Measurements from ENCODE around the gene PHOX2B.
A peak's percentile ranks its signal among the peaks of the same experiment; 100 is the strongest.

Gene PHOX2B

DNA sequence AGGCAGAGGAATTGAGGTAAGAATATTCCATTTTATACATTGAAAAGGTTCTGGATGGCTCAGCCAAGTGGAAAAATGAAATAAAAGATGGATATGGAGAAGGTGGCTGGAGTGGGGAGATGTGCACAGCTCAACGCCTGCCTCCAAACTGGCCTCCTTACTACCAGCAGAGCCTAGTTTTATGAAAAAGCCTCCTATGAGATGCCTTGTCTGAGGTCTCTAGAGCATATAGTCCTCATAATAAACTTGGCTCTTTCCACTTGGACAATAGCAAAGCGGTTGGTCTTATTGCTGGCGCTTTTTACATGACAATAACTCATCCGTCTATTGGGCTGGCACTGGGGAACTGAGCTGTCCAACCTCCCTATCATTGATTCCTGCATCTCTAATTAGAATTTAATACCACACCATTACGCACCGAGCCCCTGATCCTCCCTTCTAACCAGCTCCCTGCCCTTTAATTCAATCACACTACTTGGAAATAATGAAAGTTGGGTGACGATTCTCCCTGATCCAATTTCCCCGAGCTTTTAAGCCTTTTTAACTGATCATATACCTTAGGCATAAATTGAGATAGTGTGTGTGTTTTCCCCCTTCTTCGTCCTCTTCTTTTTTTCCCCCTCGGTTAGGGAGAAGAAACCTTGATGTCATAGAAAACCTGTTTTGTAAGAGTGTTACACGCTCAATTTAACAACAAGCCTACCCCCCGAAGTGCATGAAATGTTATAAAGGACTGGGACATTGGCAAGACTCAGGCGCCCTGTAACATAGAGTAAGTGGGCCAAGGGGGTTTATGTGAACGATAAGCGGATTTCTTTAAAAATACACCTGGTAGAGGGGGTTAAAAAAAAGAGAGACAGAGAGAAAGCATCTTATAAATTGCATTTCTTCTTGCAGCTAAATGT lies at the start of gene PHOX2B:
Gene PHOX2B (minus strand): TSS at position 155 of the 905 bp plus-strand sequence. CDS start 115 bp downstream, at position 40.
- no peak for DNase-seq

DNA sequence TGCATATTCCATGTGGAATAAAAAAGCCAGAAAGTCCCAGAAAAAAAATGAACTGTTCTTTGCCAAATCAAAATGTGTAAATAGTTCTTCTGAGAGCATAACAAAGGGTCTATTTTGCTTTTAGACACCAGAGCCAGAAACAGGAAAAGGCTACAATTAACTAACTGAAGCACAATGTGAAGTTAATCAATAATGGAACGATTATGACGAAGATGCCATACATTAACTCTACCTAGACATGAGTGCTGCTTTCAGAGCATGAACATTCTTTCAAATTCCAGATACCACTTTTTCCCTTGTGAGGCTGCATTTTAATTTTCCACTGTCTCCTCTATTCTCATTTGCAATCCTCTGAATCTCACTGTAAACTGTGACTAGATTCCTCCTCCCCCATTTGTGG lies 48.7 kb upstream of the PHOX2B start:
- no peak for DNase-seq

DNA sequence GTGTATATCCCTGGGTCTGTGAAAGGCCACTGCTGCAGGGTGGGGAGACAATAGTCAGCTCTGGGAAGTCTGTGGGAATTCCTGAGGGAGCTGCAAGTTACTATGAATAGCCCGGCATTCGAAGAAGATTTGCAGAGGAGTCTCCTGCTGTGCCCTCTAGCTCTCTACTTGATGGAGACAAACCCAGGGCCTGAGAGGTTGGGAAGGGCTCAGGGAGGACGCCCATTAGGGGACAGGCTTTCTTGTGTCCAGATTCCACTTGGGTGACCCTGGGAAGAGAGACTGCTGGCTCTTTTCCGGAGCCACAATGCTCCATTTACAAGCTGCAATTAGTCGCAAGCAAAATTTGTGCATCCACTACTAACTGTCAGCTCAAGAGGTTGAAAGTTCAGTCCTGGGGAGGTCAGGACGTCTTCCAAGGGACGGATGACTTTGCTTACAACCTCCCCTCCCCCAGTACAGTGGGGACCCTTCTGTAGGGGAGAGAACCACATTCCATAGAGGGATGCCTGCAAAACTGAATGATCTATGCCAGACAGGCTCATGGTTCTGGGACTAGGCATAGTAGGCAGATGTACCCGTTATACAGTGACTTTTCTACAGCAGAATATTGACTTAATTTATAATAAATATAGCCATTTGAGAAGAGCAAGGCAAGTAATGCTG lies 48.2 kb upstream of the PHOX2B start:
- DNase-seq = peak; percentile 29

DNA sequence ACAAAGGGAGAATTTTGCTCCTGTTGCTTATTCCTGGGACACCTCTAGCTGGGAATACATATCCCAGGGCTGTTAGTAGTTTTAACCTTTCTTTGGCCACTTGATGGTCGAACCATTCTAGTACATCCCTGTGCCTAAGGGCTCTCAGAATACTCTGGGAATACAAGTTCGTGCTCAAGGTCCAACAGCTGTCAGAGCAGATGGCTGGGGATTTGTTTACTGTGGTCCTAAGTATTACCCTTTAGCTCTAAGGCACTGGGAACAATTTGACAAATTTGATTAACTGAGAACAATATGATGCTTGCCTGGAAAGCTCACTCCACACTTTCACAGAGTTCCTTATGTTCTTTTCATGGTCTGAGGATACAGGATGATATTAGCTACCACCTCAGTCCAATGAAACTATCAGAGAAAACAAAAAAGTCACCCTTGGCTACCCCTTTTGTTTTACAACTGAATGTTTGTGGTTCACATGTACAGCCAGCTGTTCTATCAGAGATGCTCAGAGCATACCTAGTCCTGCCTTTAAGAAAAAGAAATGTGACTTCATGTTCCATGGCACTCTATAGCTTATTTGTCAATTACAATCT lies 47.4 kb upstream of the PHOX2B start:
- DNase-seq = no peak

DNA sequence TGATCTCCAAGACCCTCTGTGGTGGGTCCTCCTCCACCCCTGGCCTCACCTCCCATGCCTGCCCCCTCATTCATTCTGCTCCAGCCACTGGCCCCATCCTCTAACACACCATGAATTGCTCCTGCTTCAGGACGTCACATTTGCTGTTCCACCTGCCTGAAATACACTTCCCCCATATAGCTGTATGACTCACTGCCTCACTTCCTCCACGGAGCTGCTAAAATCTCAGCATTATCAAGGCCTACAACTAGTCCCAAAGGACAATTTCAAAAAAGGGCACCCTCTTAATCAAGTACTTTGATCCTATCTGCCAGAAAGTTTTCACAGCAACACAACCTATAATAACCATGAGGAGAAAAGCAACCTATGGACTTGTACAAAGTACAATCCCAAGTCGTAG lies 43.6 kb upstream of the PHOX2B start:
- no peak for DNase-seq

DNA sequence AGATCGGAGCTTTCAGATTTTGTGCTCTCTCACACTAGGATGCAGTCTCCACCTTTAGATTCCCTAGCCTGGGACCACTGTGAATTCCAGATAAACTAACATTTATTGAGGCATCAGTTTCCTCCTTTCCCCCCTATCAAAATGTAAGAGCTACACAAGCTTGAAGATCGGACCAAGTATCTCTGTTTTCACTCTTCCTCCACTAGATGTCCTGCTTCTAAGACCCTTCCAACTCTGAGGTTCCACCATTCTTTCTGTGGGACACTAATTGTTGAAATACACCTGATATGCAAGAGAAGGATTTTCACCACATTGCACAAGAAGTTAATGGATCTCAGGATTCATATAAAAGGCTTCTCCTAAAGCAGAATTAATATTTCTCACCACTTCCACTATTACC lies 43.0 kb upstream of the PHOX2B start:
- DNase-seq = no peak

DNA sequence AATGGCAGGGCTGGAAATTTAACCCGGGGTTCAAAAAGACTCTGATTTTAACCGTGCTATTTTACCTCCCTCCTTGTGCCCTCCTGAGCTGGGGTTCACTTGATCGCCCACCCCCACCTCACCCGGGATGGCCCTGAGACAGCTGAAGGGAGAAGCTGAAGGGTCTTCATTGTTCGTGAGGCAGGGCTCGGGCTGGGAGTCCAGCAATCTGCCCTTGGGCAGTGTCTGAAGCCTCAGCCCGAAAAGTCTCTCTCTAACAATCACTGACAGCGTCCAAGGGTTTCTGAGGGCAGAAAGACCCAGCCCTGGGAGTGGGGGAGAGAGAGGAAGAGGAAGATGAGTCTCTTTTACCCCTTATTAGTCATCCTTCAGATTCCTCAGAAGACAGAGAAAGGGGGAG lies 39.4 kb upstream of the PHOX2B start:
- DNase-seq = no peak

DNA sequence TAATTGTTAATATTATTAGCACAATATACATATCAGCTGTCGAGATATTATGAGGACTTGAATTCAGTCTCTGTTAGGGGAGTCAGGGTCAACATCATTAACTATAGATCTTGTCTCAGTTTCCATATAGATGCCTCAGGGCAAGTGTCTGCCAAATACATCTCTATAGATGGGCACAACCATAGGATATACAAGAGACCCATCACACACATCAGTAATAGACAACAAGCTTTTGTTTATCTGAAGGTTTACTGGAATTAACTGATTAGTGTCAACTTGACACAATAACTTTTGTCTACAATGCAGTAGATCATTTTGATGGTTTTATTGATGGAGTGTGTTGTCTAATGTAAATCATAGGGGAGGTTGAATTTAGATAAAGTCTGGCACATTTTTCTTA lies 37.1 kb upstream of the PHOX2B start:
- DNase-seq = no peak

DNA sequence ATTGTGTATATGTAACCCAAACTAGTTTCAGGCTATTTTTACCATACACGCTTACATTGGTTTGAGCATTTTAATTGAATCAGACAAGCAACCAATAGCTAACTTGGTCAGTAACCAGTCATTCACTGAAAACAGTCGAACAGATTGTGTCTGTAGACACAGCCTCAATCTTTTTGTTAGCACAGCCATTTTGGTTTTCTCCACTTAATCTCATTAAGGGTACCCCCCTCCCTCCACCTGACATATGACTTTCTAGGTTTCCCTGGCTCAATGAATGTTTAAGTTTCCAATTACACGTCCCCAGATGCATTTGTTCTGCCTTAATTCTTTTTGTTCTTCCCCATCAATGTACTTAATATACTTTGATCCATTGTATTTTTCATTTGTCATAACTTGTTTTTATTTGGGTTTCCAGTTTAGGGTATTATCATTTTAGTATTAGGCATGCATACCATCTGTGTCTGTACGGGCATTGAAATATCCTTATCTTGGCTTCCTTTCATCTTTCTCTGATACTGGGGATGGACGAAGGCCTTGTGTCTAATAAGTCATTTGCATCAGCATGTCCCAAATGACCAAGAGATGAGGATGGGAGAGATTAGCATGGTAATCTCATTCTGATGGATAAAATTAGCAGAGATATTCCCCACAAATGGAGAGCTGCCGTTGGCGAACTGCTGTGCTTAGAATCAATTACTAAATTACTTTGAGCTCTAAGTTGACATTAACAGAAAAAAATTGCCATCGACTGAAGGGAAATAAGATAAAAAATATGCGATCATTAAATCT lies 35.9 kb upstream of the PHOX2B start:
- no peak for DNase-seq

DNA sequence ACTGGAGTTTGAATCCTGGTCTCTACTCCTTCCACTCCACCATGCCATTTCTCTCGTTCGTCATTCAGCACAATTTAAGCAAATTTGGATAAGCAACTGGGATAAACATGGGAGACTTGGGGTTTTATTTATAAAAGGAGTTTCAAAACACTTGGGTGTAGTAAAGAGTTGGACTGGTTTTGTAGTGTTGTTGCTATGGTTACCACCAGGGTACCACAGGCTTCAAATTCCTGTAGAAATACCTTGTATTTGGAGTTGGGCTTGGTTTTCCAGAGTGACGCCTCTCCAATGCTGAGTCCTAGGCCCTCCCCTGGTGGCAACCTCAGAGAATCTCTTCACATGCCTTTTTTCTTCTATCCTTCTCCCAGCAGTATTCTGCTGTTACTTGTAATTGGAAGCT lies 27.9 kb upstream of the PHOX2B start:
- no peak for DNase-seq

DNA sequence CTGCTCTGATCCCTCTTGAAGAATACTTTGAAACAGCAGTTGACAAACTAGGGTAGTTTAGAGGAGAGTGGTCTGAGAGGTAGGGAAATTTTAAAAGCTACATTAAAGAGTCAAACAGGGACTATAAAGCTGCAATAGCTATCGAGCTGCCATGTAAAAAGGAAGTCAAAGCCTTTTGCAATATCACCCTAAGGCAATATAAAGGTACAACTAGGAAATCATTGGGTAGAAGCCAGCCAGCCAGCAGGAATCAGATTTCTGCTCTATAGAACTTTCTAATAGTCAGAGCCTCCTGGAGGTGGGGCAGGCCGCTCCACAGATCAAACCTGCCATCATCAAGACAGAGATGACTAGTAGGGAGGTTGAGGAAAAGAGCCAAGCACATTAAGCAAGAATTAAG lies 15.2 kb upstream of the PHOX2B start:
- no peak for DNase-seq

DNA sequence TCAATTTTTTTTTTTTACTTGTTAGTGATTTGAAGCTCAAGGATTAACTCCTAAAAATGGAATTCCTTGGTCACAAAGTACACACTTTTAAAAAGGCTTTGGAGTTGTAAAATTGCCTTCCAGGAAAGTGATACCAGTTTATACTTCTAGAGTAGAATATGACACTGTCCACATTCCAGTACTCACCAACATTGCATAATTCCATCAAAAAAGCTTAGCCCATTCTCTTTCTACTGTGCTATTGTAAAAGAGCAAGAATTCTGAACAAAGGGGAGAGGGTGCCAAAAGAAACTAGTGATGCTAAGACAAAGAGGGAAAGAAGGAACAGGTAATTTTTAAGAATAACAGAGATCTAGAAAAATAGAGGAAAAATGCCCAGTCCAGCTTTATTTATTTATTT lies 10.4 kb upstream of the PHOX2B start:
- no peak for DNase-seq

DNA sequence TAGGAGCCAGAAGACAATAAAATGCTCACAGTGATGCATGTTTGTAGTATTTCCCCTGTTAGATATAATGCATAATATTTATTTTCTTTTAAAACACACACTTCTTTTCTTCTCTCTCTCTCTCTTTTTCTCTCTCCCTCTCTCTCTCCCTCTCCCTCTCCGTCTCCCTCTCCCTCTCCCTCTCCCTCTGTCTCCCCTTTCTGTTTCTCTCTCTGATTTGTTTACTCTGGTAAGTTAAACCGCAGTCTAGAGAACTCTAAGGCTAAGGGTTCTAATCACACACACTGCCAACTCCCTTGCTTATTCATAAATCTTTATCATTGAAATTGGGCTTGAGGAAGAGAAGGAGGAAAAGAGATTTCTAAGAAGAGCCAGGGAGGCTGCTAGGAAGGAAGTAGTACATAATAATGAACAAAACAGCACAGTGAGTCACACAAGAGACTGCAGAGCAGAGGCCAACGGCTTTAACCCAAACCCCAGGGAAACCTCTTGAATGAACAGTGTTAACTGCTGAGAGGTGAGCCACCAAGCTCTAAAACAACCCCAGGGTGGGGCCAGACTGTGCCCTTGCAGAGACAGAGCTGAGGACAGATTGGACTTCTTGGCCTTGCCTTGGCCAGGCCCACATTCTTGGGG lies 9.1 kb upstream of the PHOX2B start:
- no peak for DNase-seq

DNA sequence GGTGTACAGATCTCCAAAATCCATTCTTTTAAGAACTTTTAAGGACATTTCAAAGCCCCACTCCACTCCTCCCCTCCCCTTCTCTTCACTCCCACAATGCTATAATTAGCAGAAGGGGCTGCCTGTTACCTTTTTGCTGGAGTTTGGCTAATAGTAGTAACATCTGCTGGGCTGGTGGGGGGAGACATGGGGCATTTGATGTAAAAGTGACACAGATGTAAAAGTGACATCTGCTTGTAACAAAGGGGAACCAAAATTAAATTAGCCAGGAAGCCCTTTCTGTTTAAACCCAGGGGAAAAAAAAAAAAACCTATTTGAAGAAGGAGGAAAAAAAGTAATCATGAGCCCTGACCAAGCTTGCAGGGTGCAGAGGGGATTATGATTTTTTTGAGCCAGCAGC lies 5.4 kb upstream of the PHOX2B start:
- DNase-seq = no peak

DNA sequence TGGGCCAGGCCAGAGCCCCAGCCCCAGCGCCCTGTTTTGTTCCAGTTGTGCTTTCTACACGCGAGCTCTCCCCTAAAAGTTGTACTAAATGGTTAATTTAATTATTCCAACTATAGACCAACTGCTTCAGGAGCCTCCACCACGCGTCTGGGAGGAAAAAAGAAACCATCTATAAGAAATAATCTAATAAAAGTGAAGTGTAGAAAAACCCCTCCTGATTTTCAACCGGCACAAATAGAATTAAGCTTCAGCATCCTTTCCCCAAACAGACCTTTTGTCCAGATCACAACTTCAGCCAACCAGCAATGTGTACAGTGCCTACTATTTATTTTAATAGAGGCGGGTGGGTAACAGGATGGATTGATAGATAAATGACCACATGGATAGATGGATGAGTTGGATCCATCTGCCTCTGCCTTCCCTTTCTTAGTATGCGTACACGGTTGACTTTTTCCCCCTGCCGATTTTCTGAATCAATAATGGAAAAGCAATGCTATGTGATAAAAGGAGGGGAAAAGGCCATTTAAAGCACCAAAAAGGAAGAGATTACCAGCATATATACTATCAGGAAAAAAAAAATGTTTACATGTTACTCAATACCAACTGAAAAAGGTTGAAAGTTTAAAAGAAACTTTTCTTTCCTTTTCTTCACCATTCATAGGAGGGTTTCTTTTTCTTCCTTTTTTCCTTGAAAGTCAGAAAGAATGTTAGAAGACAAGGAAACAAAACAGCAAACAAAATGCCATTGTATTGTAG lies 3.7 kb upstream of the PHOX2B start:
- DNase-seq = no peak

DNA sequence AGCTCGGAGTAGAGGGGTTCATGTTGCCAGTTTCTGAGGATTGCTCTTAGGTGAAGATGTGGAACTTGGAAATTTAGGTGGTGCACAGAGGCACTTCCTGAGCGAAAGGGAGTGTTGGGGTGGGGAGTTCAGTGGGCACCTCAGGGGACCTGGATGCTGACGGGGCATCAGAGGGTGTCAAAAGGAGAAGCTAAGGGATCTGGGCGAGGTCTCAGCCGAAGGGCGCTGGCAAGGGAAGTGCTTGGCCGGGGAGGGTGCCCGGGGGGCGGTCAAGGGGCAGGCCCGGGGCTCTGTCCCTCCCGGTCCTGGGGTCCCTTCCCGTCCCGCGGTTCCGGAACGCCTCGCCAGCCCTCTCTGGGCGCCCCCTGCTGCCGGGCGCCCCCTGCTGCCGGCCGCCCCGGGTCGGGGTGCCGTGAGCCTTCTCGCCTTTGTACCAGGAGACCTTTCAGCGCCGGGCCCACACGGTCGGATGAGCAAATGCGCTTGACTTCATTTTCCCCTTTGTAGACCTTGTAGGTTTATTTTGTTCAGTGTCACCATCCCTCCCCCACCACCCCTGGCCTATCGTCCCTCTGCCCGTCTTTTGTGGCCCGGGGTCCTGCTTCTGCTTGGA lies 3.0 kb upstream of the PHOX2B start:
- DNase-seq = no peak

DNA sequence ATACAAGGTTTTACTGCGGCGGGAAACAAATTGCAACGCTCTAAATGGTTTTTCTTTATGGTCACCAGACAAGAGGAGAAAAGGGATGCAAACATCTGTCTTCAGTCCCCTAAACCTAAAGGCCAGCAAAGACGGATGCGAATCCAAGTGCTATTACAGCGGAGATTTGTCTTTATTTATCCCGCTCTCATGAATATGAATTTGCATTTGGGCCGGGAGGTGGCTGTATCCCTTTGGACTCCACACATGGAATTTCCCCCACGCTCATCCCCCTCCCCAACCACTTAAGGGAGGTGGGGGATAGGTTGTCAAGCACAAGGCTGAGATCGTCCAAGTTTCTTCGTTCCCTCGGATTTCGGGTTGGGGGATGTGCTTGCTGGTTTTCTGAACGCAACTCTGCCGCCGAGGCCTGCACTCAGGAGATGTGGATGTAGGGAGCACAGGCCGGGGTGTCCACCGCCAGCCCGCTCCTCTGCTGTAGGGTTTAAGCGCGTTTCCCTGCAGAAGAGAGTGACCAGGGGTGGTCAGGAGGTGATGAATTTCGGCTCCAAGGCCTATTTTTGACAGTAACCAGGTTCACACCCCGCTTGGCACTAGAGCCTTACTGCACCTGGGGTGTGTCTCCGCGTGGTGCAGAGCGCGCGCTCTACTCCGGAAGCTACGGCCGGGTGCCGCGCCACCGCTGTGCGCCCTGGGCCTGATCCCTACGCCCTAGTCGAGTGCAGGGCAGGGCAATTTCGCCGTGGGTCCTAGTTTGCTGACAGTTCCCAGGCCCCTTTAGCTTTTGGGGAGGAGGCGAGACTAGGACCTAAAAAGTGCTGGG lies 2.3 kb upstream of the PHOX2B start:
- DNase-seq = no peak

DNA sequence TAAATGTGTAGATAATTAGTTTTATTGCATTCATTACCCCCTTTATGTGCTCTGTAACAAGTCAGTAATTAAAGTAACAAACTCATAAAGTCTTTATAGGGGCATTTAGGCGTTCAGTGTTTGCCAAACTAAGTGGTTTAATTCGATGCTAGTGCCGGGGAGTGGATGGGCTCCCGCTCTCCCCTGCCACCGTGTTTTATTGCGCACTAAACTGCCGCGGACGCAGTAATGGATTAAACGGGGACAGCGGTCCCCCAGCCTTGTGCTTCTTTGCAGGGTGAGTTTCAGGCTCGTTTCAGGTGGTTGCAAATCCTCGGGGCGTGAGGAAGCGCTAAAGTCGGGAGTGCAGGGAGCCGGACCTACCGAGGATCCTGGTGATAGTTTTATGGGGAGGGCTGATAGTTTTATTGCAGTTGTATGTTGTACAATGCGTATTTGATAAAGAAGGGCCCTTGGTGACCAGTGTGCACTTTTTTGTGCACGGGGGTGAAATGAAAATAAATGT lies 1.6 kb upstream of the PHOX2B start:
- DNase-seq = no peak

DNA sequence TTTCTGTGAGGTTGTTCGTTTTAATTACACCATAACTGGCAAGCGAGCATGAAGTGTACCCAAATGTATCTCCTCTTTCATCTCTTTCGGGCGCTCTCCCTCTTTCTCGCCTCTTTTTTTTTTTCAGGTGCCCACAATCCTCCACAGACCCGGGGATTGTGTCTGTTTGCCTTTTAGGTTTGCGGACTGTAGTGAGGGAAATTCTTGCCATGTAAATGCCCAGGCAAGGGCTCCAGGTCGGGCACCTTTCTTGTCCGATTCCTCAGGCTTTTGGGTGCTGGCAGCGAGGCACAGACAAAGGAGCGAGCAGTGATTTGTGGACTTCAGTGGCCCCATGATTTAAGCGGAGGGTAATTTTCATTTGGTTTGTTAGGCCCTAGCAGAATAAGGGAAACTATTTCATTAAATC lies 1.1 kb upstream of the PHOX2B start:
- no peak for DNase-seq

DNA sequence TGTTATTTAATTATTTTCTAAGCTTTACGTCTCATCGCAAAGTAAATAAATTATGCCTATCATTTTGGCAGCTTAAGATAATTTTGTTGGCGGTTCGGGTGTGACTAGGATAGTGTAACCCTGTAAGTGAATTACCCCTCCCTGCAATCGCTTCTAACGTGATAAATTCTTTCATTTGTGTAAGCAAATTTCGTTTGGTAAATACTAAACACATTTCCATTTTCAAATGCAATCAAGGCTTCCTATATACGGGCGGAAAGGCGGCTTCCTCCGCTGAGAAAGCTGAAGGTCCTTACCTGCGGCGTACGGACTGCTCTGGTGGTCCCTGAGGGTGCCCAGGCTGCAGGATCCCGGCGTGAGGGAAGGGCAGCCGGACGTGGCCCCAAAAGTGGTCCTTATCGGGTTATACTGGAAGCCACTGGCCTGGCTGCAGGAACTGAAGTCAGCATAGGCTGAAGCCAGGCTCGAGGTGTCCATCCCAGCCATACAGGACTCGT lies 403 bp downstream of the PHOX2B start:
- no peak for DNase-seq
